Ovary (tissue), 3 donors: ENCODE data around the gene TSLP.

ENCODE experiments used
- EP300 ChIP-seq: sonication (generic); formaldehyde crosslinking; IDR thresholded peaks from one replicate; pipeline ENCODE4 v1.6.1; 2017; ENCODE audit warnings: antibody characterized with exemption
- TF ChIP-seq, protein P1 (sequence below), 3 donors: fragments of 450-650 bp in 2 of 3; fragments of 200-600 bp in 1 of 3; IDR thresholded peaks; one replicate each; pipeline versions ENCODE4 v1.5.1 to v1.8.0; 2016 to 2022; ENCODE audit warnings: antibody characterized with exemption in 3 of 3, mild to moderate bottlenecking in 1 of 3
- donor health status: DM: no; HTN: no; CAD: no.

GRCh38 chr5:111066261-111066938 is 5.1 kb upstream of the TSLP start:
- TF ChIP-seq, protein P1, sequence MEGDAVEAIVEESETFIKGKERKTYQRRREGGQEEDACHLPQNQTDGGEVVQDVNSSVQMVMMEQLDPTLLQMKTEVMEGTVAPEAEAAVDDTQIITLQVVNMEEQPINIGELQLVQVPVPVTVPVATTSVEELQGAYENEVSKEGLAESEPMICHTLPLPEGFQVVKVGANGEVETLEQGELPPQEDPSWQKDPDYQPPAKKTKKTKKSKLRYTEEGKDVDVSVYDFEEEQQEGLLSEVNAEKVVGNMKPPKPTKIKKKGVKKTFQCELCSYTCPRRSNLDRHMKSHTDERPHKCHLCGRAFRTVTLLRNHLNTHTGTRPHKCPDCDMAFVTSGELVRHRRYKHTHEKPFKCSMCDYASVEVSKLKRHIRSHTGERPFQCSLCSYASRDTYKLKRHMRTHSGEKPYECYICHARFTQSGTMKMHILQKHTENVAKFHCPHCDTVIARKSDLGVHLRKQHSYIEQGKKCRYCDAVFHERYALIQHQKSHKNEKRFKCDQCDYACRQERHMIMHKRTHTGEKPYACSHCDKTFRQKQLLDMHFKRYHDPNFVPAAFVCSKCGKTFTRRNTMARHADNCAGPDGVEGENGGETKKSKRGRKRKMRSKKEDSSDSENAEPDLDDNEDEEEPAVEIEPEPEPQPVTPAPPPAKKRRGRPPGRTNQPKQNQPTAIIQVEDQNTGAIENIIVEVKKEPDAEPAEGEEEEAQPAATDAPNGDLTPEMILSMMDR (IDR thresholded peaks at IDR 0.05): no peak
- TF ChIP-seq EP300: no peak
